ENCODE results near the gene PLIN5. TPM values are rescaled to one million over a fixed set of nuclear protein-coding genes. Genes with fewer than 3 reads are reported as not detected.

PLIN5 gene
- total RNA-seq, 1 donor from 2014 or later, result not detected

- H3K4me3 ChIP-seq (ENCODE audit: low read depth, low read length), result no peak overlapping the region
- H3K36me3 ChIP-seq (ENCODE audit: control insufficient read depth, insufficient read depth, low read length), result peaks cover 12% of the 10 kb centered on the region
- DNase-seq (ENCODE audit: low read depth), result no peak
- H3K27me3 ChIP-seq (ENCODE audit: control insufficient read depth, insufficient read depth, low read length), result no peaks in the 10 kb centered on the region
- no peak for FAIRE-seq
- TF ChIP-seq, protein P1, sequence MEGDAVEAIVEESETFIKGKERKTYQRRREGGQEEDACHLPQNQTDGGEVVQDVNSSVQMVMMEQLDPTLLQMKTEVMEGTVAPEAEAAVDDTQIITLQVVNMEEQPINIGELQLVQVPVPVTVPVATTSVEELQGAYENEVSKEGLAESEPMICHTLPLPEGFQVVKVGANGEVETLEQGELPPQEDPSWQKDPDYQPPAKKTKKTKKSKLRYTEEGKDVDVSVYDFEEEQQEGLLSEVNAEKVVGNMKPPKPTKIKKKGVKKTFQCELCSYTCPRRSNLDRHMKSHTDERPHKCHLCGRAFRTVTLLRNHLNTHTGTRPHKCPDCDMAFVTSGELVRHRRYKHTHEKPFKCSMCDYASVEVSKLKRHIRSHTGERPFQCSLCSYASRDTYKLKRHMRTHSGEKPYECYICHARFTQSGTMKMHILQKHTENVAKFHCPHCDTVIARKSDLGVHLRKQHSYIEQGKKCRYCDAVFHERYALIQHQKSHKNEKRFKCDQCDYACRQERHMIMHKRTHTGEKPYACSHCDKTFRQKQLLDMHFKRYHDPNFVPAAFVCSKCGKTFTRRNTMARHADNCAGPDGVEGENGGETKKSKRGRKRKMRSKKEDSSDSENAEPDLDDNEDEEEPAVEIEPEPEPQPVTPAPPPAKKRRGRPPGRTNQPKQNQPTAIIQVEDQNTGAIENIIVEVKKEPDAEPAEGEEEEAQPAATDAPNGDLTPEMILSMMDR (IDR thresholded peaks at IDR 0.05; ENCODE audit: insufficient read depth, low read length, severe bottlenecking), result no peak
Observed at GRCh38 chr19:4488496-4488895, 46.5 kb downstream of the PLIN5 start.

- TF ChIP-seq, protein P1 (IDR thresholded peaks at IDR 0.05; ENCODE audit: insufficient read depth, low read length, severe bottlenecking), result no peak
- H3K27me3 ChIP-seq (ENCODE audit: control insufficient read depth, insufficient read depth, low read length), result no peaks in the 10 kb centered on the region
- FAIRE-seq (no peak), DNase-seq (ENCODE audit: low read depth) (no peak)
- H3K36me3 ChIP-seq (ENCODE audit: control insufficient read depth, insufficient read depth, low read length), result peaks cover 15% of the 10 kb centered on the region
- H3K4me3 ChIP-seq (ENCODE audit: low read depth, low read length), result no peak overlapping the region
Observed at GRCh38 chr19:4487572-4487971, 47.5 kb downstream of the PLIN5 start.

GRCh38 chr19:4483385-4483784, 51.6 kb downstream of the PLIN5 start:
- TF ChIP-seq, protein P1 (IDR thresholded peaks at IDR 0.05; ENCODE audit: insufficient read depth, low read length, severe bottlenecking), result no peak
- no peak overlapping the region for H3K4me3 ChIP-seq (ENCODE audit: low read depth, low read length)
- DNase-seq (ENCODE audit: low read depth), result no peak
- FAIRE-seq, result no peak
- no peaks in the 10 kb centered on the region for H3K27me3 ChIP-seq (ENCODE audit: control insufficient read depth, insufficient read depth, low read length)
- H3K36me3 ChIP-seq (ENCODE audit: control insufficient read depth, insufficient read depth, low read length), result peaks cover 9% of the 10 kb centered on the region

GRCh38 chr19:4482721-4483364, 52.2 kb downstream of the PLIN5 start:
- TF ChIP-seq, protein P1 (IDR thresholded peaks at IDR 0.05; ENCODE audit: insufficient read depth, low read length, severe bottlenecking), result no peak
- H3K36me3 ChIP-seq (ENCODE audit: control insufficient read depth, insufficient read depth, low read length), result peaks cover 10% of the 10 kb centered on the region

DNA sequence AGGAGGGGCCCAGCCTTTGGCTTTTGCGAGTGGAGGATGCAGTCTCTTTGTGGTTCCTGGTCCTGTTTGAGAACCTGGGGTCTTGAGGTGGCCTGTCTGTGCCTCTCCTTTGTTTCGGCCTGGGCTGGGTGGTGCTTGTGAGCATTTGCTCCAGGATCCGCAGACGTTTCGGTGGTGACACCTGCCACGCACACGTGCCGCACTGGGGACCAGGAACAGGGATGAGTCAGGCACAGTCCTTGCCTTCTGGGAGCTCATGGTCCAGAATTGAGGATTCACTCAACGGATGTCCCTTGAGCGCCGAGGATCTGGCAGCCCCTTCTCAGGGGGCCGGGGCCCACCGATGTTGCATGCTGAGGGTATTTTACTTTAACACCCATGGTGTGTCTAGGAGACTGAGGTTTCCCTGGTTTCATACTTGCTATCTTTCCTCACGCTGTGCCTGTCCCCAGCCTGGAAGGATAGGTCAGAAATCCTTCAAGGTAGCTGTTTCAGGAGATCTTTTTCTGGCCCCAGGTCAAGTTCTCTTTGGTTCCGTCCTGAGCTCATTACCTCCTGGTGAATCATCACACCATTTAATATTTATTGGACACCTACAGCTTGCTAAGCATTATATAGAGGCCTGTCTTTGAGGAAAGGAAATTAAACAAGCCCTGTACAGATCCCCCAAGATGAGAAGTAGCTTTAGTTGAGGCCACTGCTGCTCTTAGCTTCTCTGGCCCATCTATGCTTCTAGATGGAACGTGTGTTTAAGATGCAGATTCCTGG, 57.8 kb downstream of the PLIN5 start:
- TF ChIP-seq, protein P1 (IDR thresholded peaks at IDR 0.05; ENCODE audit: insufficient read depth, low read length, severe bottlenecking), result no peak
- no peaks in the 10 kb centered on the region for H3K27me3 ChIP-seq (ENCODE audit: control insufficient read depth, insufficient read depth, low read length)
- no peak overlapping the region for H3K4me3 ChIP-seq (ENCODE audit: low read depth, low read length)
- FAIRE-seq, result no peak
- H3K36me3 ChIP-seq (ENCODE audit: control insufficient read depth, insufficient read depth, low read length), result peaks cover 16% of the 10 kb centered on the region
- DNase-seq (ENCODE audit: low read depth), result no peak

More at GRCh38 chr19:4482721-4483364, 52.2 kb downstream of the PLIN5 start:
- FAIRE-seq (no peak), DNase-seq (ENCODE audit: low read depth) (no peak)
- Histone ChIP-seq H3K4me3 (ENCODE audit: low read depth, low read length) (no peak overlapping the region), H3K27me3 (ENCODE audit: control insufficient read depth, insufficient read depth, low read length) (no peaks in the 10 kb centered on the region)

All from bronchial epithelial cell (primary cell).